ENCODE results near the gene RGS5.

GRCh38 chr1:163094589-163094988 lies 108.1 kb downstream of the RGS5 start:
- no peak for TF ChIP-seq CTCF (IDR thresholded peaks at IDR 0.05)
- no peak for TF ChIP-seq POLR2AphosphoS5 (IDR thresholded peaks at IDR 0.05)
- no peak for TF ChIP-seq POLR2A (IDR thresholded peaks at IDR 0.05)

Data from sigmoid colon (tissue), 4 donors.